ENCODE results near the gene GBE1. TPM values are rescaled to one million over a fixed set of nuclear protein-coding genes. Genes with fewer than 3 reads are reported as not detected.

GBE1 gene
- total RNA-seq, 2 donors from 2014 or later = 15.0 to 26.7 TPM

DNA sequence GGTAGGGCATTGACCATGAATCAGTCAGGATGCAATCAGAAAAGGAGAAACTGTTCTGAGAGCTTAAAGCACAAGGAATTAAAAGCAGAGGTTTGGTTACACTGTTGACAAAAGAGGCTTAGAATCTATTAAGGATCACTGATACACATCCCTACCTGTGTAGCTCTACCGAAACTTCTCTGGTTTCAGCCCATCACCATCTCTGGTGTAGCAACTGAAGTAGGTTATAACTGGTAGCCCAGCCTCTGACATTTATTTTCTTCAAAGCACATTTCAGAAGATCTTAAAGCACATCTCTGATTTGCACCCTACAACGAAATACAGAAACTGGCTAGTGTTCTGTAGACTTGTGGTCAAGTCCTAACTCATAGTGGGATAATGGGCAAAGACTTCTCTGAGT lies 283.7 kb downstream of the GBE1 start:
- intact Hi-C loops (cut with DNase I) = no loop called here
- no peak overlapping the region for H3K4me3 ChIP-seq
- H3K36me3 ChIP-seq = no peaks in the 10 kb centered on the region
- no peak overlapping the region for H3K27ac ChIP-seq
- no peaks in the 10 kb centered on the region for H3K4me1 ChIP-seq
- no peak for DNase-seq
- no peak overlapping the region for H3K9ac ChIP-seq (ENCODE audit: low read depth in 2 of 2, low read length in 2 of 2)
- H3K27me3 ChIP-seq = no peaks in the 10 kb centered on the region
- no peaks in the 10 kb centered on the region for H3K9me3 ChIP-seq
- TF ChIP-seq, protein P1, sequence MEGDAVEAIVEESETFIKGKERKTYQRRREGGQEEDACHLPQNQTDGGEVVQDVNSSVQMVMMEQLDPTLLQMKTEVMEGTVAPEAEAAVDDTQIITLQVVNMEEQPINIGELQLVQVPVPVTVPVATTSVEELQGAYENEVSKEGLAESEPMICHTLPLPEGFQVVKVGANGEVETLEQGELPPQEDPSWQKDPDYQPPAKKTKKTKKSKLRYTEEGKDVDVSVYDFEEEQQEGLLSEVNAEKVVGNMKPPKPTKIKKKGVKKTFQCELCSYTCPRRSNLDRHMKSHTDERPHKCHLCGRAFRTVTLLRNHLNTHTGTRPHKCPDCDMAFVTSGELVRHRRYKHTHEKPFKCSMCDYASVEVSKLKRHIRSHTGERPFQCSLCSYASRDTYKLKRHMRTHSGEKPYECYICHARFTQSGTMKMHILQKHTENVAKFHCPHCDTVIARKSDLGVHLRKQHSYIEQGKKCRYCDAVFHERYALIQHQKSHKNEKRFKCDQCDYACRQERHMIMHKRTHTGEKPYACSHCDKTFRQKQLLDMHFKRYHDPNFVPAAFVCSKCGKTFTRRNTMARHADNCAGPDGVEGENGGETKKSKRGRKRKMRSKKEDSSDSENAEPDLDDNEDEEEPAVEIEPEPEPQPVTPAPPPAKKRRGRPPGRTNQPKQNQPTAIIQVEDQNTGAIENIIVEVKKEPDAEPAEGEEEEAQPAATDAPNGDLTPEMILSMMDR (IDR thresholded peaks at IDR 0.05) = no peak

DNA sequence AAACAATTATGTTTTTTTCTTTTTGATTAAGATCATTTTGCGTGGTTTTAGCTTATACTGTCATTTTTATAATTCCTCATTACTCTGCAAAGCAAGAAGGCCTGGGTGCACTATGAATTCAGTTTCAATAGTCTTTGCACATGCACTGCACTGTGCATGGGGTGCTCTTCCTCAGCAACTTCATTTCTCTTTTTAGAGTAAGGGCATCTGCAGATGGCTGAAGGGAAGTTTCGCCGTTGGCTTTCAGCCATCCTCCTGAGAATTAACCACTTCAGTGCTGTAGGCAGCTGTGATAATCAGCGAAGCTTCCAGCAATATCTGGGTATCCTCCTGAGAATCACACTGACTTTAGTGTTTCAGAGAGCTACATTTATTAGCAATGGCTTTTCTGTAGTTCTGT lies 284.8 kb downstream of the GBE1 start:
- no peaks in the 10 kb centered on the region for H3K36me3 ChIP-seq
- TF ChIP-seq, protein P1 (IDR thresholded peaks at IDR 0.05) = no peak
- no peaks in the 10 kb centered on the region for H3K4me1 ChIP-seq
- H3K27me3 ChIP-seq = no peaks in the 10 kb centered on the region
- H3K4me3 ChIP-seq = no peak overlapping the region
- no peak overlapping the region for H3K9ac ChIP-seq (ENCODE audit: low read depth in 2 of 2, low read length in 2 of 2)
- no peak overlapping the region for H3K27ac ChIP-seq
- DNase-seq = no peak
- no peaks in the 10 kb centered on the region for H3K9me3 ChIP-seq
- intact Hi-C loops (cut with DNase I) = no loop called here

DNA sequence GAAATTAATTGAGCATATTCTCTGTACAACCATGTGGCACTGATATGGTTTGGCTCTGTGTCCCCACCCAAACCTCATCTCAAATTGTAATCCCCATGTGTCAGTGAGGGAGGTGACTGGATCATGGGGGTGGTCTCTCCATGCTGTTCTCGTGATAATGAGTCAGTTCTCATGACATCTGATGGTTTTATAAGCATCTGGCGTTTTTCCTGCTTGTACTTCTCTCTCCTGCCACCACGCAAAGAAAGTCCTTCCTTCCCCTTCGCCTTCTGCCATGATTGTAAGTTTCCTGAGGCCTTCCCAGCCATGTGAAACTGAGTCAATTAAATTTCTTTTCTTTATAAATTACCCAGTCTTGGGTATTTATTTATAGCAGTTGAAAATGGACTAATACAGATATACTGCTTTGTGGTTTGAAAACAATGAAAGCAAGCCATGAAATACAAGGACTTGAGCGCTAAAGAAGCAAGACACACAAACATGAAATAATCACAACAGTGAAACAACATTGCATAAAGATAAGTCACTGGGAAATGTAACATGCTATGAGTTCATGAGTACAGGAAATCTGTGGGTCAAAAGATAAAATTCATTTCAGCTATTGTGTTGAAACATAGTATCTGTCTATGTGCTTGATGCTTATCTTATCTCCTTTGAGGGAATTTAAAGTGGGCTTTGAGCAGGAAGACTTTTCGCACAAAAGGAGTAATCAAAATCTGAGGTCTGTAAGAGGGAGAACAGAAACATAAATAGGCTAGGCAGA lies 288.7 kb downstream of the GBE1 start:
- TF ChIP-seq, protein P1 (IDR thresholded peaks at IDR 0.05) = no peak
- H3K9ac ChIP-seq (ENCODE audit: low read depth in 2 of 2, low read length in 2 of 2) = no peak overlapping the region
- no peak overlapping the region for H3K4me3 ChIP-seq

DNA sequence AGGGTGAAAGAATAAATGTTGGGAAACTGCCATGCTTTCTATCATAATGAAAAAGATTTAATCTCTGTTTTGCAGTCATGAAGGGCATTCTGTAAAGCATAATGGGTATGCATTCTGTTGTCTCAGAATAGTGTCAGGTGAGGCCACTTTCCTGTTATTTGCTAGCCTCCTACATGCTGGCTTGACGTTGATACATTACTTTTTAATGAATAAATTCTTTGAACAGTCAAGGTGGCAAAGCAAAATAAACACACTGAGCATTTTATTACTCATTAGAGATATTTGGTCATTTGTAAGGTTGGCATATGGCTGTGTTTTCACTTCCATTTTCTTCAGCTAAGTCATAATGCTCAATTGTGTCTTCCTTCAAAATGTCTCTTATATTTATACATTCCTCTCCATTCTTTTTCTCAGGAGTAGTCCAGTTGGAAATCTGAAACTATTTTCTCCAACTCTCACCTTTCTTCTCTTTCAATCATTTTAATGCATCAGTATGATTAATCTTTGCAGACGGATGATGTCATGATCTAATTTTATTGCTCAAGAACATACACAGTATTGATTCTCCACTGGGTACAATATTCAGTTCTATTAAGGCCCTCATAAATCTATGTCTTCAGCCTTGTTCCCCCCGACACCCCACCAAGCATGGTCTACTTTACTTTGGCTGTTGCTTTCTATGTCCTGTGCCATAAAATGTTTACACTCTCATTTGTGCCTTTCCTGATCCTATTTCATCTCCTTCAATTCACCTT lies 290.7 kb downstream of the GBE1 start:
- Histone ChIP-seq H3K9me3 (no peaks in the 10 kb centered on the region), H3K4me3 (no peak overlapping the region), H3K4me1 (no peaks in the 10 kb centered on the region), H3K9ac (ENCODE audit: low read depth in 2 of 2, low read length in 2 of 2) (no peak overlapping the region), H3K27ac (no peak overlapping the region), H3K27me3 (no peaks in the 10 kb centered on the region), H3K36me3 (no peaks in the 10 kb centered on the region)
- intact Hi-C loops (cut with DNase I) = no loop called here
- TF ChIP-seq, protein P1 (IDR thresholded peaks at IDR 0.05) = no peak
- no peak for DNase-seq

More for the DNA sequence above, 288.7 kb downstream of the GBE1 start:
- Histone ChIP-seq H3K27me3 (no peaks in the 10 kb centered on the region), H3K9me3 (no peaks in the 10 kb centered on the region), H3K27ac (no peak overlapping the region), H3K4me1 (no peaks in the 10 kb centered on the region), H3K36me3 (no peaks in the 10 kb centered on the region)
- no peak for DNase-seq
- intact Hi-C loops (cut with DNase I) = loop anchor here (2.0 kb wide), 1 partner anchor 26 kb away; no protein-coding TSS in a partner anchor

DNA sequence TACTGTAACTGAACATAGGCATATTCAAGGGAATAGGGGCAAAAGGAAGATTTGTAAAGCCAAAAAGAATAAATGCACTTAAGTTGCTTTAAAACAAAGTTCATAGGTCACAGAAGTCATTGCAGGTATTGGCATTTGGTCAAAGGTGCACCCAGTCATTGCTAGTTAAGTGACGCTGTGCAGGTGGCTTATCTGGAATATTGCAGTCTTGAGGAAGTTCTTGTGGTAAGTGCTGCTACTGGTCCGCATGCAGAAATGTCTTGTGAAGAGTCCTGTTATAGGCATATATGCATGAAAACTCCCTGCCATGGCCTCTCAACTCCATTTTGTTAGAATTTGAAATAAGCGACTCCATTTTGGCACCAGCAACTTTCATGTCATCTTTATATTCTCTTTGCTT lies 293.1 kb downstream of the GBE1 start:
- no peaks in the 10 kb centered on the region for H3K36me3 ChIP-seq
- H3K27me3 ChIP-seq = no peaks in the 10 kb centered on the region
- intact Hi-C loops (cut with DNase I) = no loop called here
- TF ChIP-seq, protein P1 (IDR thresholded peaks at IDR 0.05) = no peak
- DNase-seq = peak; percentile 57
- no peak overlapping the region for H3K4me3 ChIP-seq
- H3K9me3 ChIP-seq = no peaks in the 10 kb centered on the region
- H3K9ac ChIP-seq (ENCODE audit: low read depth in 2 of 2, low read length in 2 of 2) = no peak overlapping the region
- H3K4me1 ChIP-seq = no peaks in the 10 kb centered on the region
- no peak overlapping the region for H3K27ac ChIP-seq
